Body of pancreas (tissue), 4 donors: ENCODE measurements around the gene PALMD. TPM values are rescaled to one million over a fixed set of nuclear protein-coding genes. Genes with fewer than 3 reads are reported as not detected.

Source experiments
- ATAC-seq: fragments of 150-250 bp; one replicate; pipeline ENCODE4 v1.9.1; 2016
- DNase-seq, 4 donors: peaks; one replicate each; pipeline ENCODE4 v3.0.0-alpha.2; 2019
- H3K27ac ChIP-seq, 4 donors: fragments of 200-600 bp; sonication (generic); 1 replicate in 3 of 4; 2 replicates in 1 of 4; pipeline versions ENCODE4 v1.5.1 to v1.6.1; 2016 to 2019; ENCODE audit warnings: mild to moderate bottlenecking in 1 of 4, mixed read lengths in 1 of 4, moderate library complexity in 1 of 4
- H3K27me3 ChIP-seq, 2 donors: fragments of 200-600 bp; sonication (generic); one replicate each; pipeline ENCODE4 v1.6.0; 2016; ENCODE audit warnings: mild to moderate bottlenecking in 1 of 2
- H3K36me3 ChIP-seq, 2 donors: fragments of 200-600 bp; sonication (generic); replicated peaks in 1 of 2; 2 replicates each; pipeline ENCODE4 v1.5.1; 2016; ENCODE audit warnings: low read depth in 2 of 2; ENCODE audit not compliant: insufficient read depth in 1 of 2
- H3K4me1 ChIP-seq: fragments of 200-600 bp; sonication (generic); one replicate; pipeline ENCODE4 v1.6.0; 2016
- H3K4me3 ChIP-seq, 2 donors: fragments of 200-600 bp; sonication (generic); 1 replicate in 1 of 2; 2 replicates in 1 of 2; pipeline ENCODE4 v1.5.1; 2016 to 2019
- H3K9me3 ChIP-seq, 3 donors: fragments of 200-600 bp; sonication (generic); 1 replicate in 2 of 3; 2 replicates in 1 of 3; pipeline ENCODE4 v1.5.1; 2016
- CTCF ChIP-seq, 7 experiments: fragments of 450-650 bp in 4 of 7; fragments of 200-600 bp in 3 of 7; sonication (generic) in 3 of 7; IDR thresholded peaks; one replicate each; pipeline ENCODE4 v1.5.1; 2016 to 2019; ENCODE audit warnings: antibody characterized with exemption in 7 of 7
- POLR2A ChIP-seq, 3 donors: fragments of 450-650 bp; IDR thresholded peaks; one replicate each; pipeline ENCODE4 v1.6.1; 2016; ENCODE audit warnings: antibody characterized with exemption in 3 of 3, mild to moderate bottlenecking in 2 of 3
- WGBS, 2 donors: methylation state at CpG; one replicate each; pipeline ENCODE4 v1.1.5; 2017; 5-methylcytosine and 5-hydroxymethylcytosine counted together
- intact Hi-C: fragments of 100-400 bp; cut with DNase I; formaldehyde crosslinking; loops from one replicate; pipeline ENCODE4 v1.15.1; 2023
- total RNA-seq, 2 donors: library from RNA; depleted of rRNA; stranded (reverse); fragments of >200 nt; gene quantifications; one replicate each; pipeline ENCODE4 v1.1.0, GENCODE V29; 2016

Gene PALMD
- total RNA-seq, 2 donors from 2014 or later: 8.0 to 13.5 TPM

DNA sequence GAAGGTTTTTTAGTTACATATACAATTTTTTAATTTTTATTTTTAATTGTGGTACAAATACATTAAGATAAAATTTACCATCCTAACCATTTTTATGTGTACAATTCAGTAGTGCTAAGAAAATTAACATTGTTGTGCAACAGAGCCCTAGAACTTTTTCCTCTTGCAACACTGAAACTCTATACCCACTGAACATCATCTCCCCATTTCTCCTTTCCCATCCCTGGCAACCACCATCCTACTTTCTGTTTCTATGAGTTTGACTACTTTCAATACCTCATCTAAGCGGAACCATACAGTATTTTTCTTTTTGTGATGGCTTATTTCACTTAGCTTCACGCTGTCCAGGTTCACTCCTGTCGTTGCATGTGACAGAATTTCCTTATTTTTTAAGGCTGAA, 54.1 kb downstream of the PALMD start:
- ATAC-seq (no peak), DNase-seq (no peak)
- intact Hi-C loops: loop anchor here (10.0 kb wide), 1 partner anchor 525 kb away; no protein-coding TSS in a partner anchor
- Histone ChIP-seq H3K27me3 (no peaks in the 10 kb centered on the region), H3K36me3 (no peaks in the 10 kb centered on the region), H3K27ac (no peak overlapping the region), H3K4me3 (no peak overlapping the region), H3K4me1 (no peaks in the 10 kb centered on the region), H3K9me3 (no peaks in the 10 kb centered on the region)
- WGBS, 2 donors: 76 to 84% methylated on average over 3 of the region's 3 CpGs
- no peak for TF ChIP-seq POLR2A (IDR thresholded peaks at IDR 0.05)
- TF ChIP-seq CTCF (IDR thresholded peaks at IDR 0.05): no peak

- TF ChIP-seq POLR2A (IDR thresholded peaks at IDR 0.05): no peak
- TF ChIP-seq CTCF (IDR thresholded peaks at IDR 0.05): no peak
- H3K4me1 ChIP-seq: no peaks in the 10 kb centered on the region
- H3K27ac ChIP-seq: no peak overlapping the region
- H3K9me3 ChIP-seq: no peaks in the 10 kb centered on the region
- DNase-seq (no peak), ATAC-seq (no peak)
- no peaks in the 10 kb centered on the region for H3K36me3 ChIP-seq
- H3K4me3 ChIP-seq: no peak overlapping the region
- intact Hi-C loops: loop anchor here (10.0 kb wide), 1 partner anchor 527 kb away; no protein-coding TSS in a partner anchor
- H3K27me3 ChIP-seq: no peaks in the 10 kb centered on the region
Observed at GRCh38 chr1:99702221-99702620, 56.3 kb downstream of the PALMD start.

DNA sequence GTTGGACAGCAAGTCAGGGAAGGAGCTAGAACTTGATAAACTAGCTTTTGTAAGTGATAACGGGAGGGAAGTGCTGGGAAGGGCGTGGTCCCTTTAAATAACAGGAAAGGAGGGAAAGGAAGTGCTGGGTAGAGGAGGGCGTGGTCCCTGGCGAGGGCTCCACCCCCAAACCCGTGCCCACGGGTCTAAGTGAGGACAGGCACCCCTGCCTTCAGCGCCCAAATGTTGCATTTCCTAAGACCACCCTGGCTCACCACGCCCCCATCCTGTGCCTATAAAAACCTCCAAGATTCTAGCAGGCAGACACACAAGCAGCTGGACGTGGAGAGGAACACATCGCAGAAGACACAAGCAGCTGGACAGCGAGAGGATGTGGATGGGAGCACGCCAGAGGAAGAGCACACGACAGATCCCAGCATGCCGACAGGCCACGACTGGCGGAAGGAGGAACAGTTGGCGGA, 58.5 kb downstream of the PALMD start:
- no peak overlapping the region for H3K27ac ChIP-seq
- DNase-seq: no peak
- no peak overlapping the region for H3K4me3 ChIP-seq

DNA sequence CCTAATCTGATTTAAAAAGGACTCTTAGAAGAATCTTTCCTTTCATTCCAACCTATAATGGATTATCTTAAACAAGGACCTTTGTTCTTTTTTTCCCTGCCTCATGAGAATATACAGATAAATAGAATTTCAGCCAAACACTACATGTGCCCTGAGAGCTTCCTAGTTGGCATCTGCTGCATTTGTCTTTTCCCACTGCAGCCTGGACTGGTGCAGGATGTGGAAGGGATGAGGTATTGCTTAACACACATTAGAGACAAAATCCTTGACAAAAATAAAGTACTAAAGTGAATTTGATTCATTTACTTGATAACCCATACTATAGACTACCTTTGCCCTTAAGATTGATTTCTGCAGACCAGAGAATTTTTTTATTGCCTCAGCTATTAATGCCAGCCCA, 59.5 kb downstream of the PALMD start:
- TF ChIP-seq POLR2A (IDR thresholded peaks at IDR 0.05) (no peak), CTCF (IDR thresholded peaks at IDR 0.05) (no peak)
- DNase-seq (no peak), ATAC-seq (no peak)
- H3K27ac ChIP-seq: no peak overlapping the region
- intact Hi-C loops: loop anchor here (10.0 kb wide), 1 partner anchor 531 kb away; no protein-coding TSS in a partner anchor
- no peaks in the 10 kb centered on the region for H3K4me1 ChIP-seq
- H3K27me3 ChIP-seq: no peaks in the 10 kb centered on the region
- H3K4me3 ChIP-seq: no peak overlapping the region
- no peaks in the 10 kb centered on the region for H3K9me3 ChIP-seq
- H3K36me3 ChIP-seq: peaks cover 0 to 3% of the 10 kb centered on the region in 2 donors

More for the DNA sequence above, 58.5 kb downstream of the PALMD start:
- intact Hi-C loops: loop anchor here (10.0 kb wide), 1 partner anchor 530 kb away; no protein-coding TSS in a partner anchor
- Histone ChIP-seq H3K9me3 (no peaks in the 10 kb centered on the region), H3K4me1 (no peaks in the 10 kb centered on the region), H3K27me3 (no peaks in the 10 kb centered on the region), H3K36me3 (no peaks in the 10 kb centered on the region)
- no peak for TF ChIP-seq CTCF (IDR thresholded peaks at IDR 0.05)
- TF ChIP-seq POLR2A (IDR thresholded peaks at IDR 0.05): no peak
- 74 to 79% methylated on average over 17 of the region's 17 CpGs for WGBS, 2 donors
- no peak for ATAC-seq

DNA sequence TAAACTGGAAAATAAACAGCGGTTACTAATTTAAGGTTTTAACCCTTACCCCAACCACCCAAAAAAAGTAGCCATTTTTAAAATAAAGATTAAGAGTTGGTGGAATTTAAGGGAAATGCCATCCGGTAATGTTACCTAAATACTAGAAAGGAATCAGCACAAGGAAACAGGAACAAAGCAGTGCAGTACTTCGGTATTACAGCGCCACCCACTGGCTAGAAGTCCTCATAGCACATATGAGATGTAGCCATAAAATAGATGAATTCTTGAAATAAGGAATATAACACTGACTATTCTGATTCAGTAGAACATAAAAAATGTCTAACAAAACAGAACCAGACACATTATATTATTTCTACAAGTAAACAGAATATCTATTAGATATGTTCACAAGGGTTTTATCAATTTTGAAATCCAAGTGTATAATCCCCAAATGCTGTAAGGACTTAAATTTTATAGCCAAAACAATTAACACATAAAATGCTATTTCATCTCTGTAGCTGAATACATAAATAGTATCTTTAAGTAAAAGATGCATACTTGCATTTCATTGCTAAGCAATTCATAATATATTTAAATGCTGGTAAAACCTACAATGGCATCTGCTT, 61.7 kb downstream of the PALMD start:
- intact Hi-C loops: loop anchor here (10.0 kb wide), 1 partner anchor 533 kb away; no protein-coding TSS in a partner anchor
- H3K9me3 ChIP-seq: no peaks in the 10 kb centered on the region
- no peak overlapping the region for H3K4me3 ChIP-seq
- peaks cover 0 to 5% of the 10 kb centered on the region in 2 donors for H3K36me3 ChIP-seq
- no peaks in the 10 kb centered on the region for H3K4me1 ChIP-seq
- peak; percentile 65 to 77 (median 72) for DNase-seq
- H3K27ac ChIP-seq: no peak overlapping the region
- 23 to 27% methylated on average over 4 of the region's 4 CpGs for WGBS, 2 donors
- ATAC-seq: peak; percentile 76
- H3K27me3 ChIP-seq: no peaks in the 10 kb centered on the region
- TF ChIP-seq POLR2A (IDR thresholded peaks at IDR 0.05) (no peak), CTCF (IDR thresholded peaks at IDR 0.05) (peak; percentile 48 to 79 (median 74))
